NCI-H1417 treated with DMSO at 0.1 percent for 48 hours (cell line): ENCODE measurements around the gene SYNGR4.

Experiments used
- DNase-seq: peaks from one replicate; lab custom pipeline; 2025; lab: John Stamatoyannopoulos, UW

SYNGR4 gene

GRCh38 chr19:48397263-48398101, 33.3 kb downstream of the SYNGR4 start:
- DNase-seq: no peak

- DNase-seq: no peak
These were observed 33.9 kb downstream of the SYNGR4 start for GRCh38 chr19:48398102-48398374.

- no peak for DNase-seq
These were observed 34.4 kb downstream of the SYNGR4 start for GRCh38 chr19:48398375-48399235.

- DNase-seq: no peak
These were observed 36.0 kb downstream of the SYNGR4 start for GRCh38 chr19:48400018-48400742.

- DNase-seq: no peak
These were observed 37.1 kb downstream of the SYNGR4 start for GRCh38 chr19:48401287-48401686.

- DNase-seq: no peak
These were observed 39.4 kb downstream of the SYNGR4 start for GRCh38 chr19:48403606-48404005.

- no peak for DNase-seq
These were observed 41.0 kb downstream of the SYNGR4 start for GRCh38 chr19:48405010-48405659.

- DNase-seq: no peak
These were observed 41.7 kb downstream of the SYNGR4 start for GRCh38 chr19:48405850-48406249.

- no peak for DNase-seq
These were observed 49.9 kb downstream of the SYNGR4 start for GRCh38 chr19:48413879-48414587.

- DNase-seq: no peak
These were observed 51.2 kb downstream of the SYNGR4 start for GRCh38 chr19:48415395-48415794.

GRCh38 chr19:48415806-48416221, 51.6 kb downstream of the SYNGR4 start:
- DNase-seq: no peak

GRCh38 chr19:48417421-48417820, 53.3 kb downstream of the SYNGR4 start:
- no peak for DNase-seq

GRCh38 chr19:48418317-48419064, 54.3 kb downstream of the SYNGR4 start:
- DNase-seq: no peak

GRCh38 chr19:48419158-48419920, 55.2 kb downstream of the SYNGR4 start:
- DNase-seq: no peak

- DNase-seq: no peak
These were observed 57.4 kb downstream of the SYNGR4 start for GRCh38 chr19:48421548-48421947.

GRCh38 chr19:48424694-48425219, 60.6 kb downstream of the SYNGR4 start:
- DNase-seq: no peak
